Hepatocyte (in vitro differentiated cells): ENCODE data around the gene ERBB4. TPM values are rescaled to one million over a fixed set of nuclear protein-coding genes. Genes with fewer than 3 reads are reported as not detected.
A peak's percentile ranks its signal among the peaks of the same experiment; 100 is the strongest.

Source experiments
- DNase-seq: peaks from one replicate; pipeline ENCODE4 v3.0.0-alpha.2; 2016; ENCODE audit warnings: low spot score
- H2AFZ ChIP-seq: fragments of 200-600 bp; sonication (generic); 2 replicates; pipeline ENCODE4 v1.6.0; 2016; ENCODE audit warnings: antibody characterized with exemption, mild to moderate bottlenecking
- H3K27ac ChIP-seq: fragments of 200-600 bp; sonication (generic); 2 replicates; pipeline ENCODE4 v1.5.1; 2016; ENCODE audit warnings: mild to moderate bottlenecking
- H3K27me3 ChIP-seq: fragments of 200-600 bp; sonication (generic); 2 replicates; pipeline ENCODE4 v1.6.1; 2016
- H3K36me3 ChIP-seq: fragments of 200-600 bp; sonication (generic); replicated peaks from 2 replicates; pipeline ENCODE4 v1.5.1; 2016; ENCODE audit warnings: low read depth; ENCODE audit not compliant: insufficient read depth
- H3K4me1 ChIP-seq: fragments of 200-600 bp; sonication (generic); 2 replicates; pipeline ENCODE4 v1.5.1; 2016; ENCODE audit warnings: mild to moderate bottlenecking, moderate library complexity; ENCODE audit not compliant: insufficient read depth
- H3K4me2 ChIP-seq: fragments of 200-600 bp; sonication (generic); 2 replicates; pipeline ENCODE4 v1.6.0; 2016
- H3K4me3 ChIP-seq: fragments of 200-600 bp; sonication (generic); 2 replicates; pipeline ENCODE4 v1.5.1; 2016; ENCODE audit warnings: mild to moderate bottlenecking
- H3K79me2 ChIP-seq: fragments of 200-600 bp; sonication (generic); 2 replicates; pipeline ENCODE4 v1.6.0; 2017; ENCODE audit warnings: mild to moderate bottlenecking
- H3K9me2 ChIP-seq: fragments of 200-600 bp; sonication (generic); replicated peaks from 2 replicates; pipeline ENCODE4 v1.6.0; 2017; ENCODE audit warnings: mild to moderate bottlenecking; ENCODE audit not compliant: insufficient read depth
- H3K9me3 ChIP-seq: fragments of 200-600 bp; sonication (generic); 2 replicates; pipeline ENCODE4 v1.5.1; 2016; ENCODE audit warnings: low read depth, mild to moderate bottlenecking
- H4K20me1 ChIP-seq: fragments of 200-600 bp; sonication (generic); 2 replicates; pipeline ENCODE4 v1.6.0; 2016; ENCODE audit warnings: mild to moderate bottlenecking; ENCODE audit not compliant: insufficient read depth, poor library complexity, severe bottlenecking
- CTCF ChIP-seq: fragments of 200-600 bp; sonication (generic); IDR thresholded peaks from 2 replicates; pipeline ENCODE4 v1.5.1; 2016; ENCODE audit warnings: antibody characterized with exemption, mild to moderate bottlenecking; ENCODE audit not compliant: poor library complexity
- EZH2 ChIP-seq: fragments of 200-600 bp; sonication (generic); IDR thresholded peaks from 2 replicates; pipeline ENCODE4 v1.6.1; 2016; ENCODE audit warnings: antibody characterized with exemption, mild to moderate bottlenecking, borderline replicate concordance
- EZH2phosphoT487 ChIP-seq: fragments of 200-600 bp; sonication (generic); IDR thresholded peaks from one replicate; pipeline ENCODE4 v1.6.1; 2018; ENCODE audit warnings: antibody characterized with exemption, mild to moderate bottlenecking, low read depth, moderate library complexity; ENCODE audit not compliant: unreplicated experiment, severe bottlenecking
- WGBS: methylation state at CpG from one replicate; pipeline ENCODE4 v1.1.6; 2016; ENCODE audit warnings: low lambda C conversion rate; ENCODE audit errors: missing lambda C conversion rate; 5-methylcytosine and 5-hydroxymethylcytosine counted together
- polyA plus RNA-seq: library from polyadenylated mRNA; unstranded; fragments of >200 nt; fragmentation: Nextera tagmentation; extraction: Ambion mirVana; gene quantifications from 2 replicates; pipeline ENCODE4 v1.2.1, GENCODE V29; 2016
- total RNA-seq: library from RNA; depleted of rRNA; stranded (reverse); fragments of >200 nt; gene quantifications from 2 replicates; pipeline ENCODE4 v1.2.3, GENCODE V29; 2014

ERBB4 gene
- total and polyA plus RNA-seq, 2 experiments from 2014 or later, result 3.4 to 3.9 TPM

- no peak for DNase-seq
- H3K36me3 ChIP-seq, result no peaks in the 10 kb centered on the region
- no peaks in the 10 kb centered on the region for H4K20me1 ChIP-seq
- WGBS, result 77% methylated on average over 3 of the region's 3 CpGs
- no peak overlapping the region for H3K4me3 ChIP-seq
- H3K9me2 ChIP-seq, result no peaks in the 10 kb centered on the region
- no peaks in the 10 kb centered on the region for H3K9me3 ChIP-seq
- H3K4me1 ChIP-seq, result no peaks in the 10 kb centered on the region
- TF ChIP-seq CTCF (no peak), EZH2 (no peak), EZH2phosphoT487 (no peak)
- no peaks in the 10 kb centered on the region for H3K79me2 ChIP-seq
- no peaks in the 10 kb centered on the region for H3K27me3 ChIP-seq
- no peak overlapping the region for H3K4me2 ChIP-seq
- H3K27ac ChIP-seq, result no peak overlapping the region
- no peak overlapping the region for H2AFZ ChIP-seq
Observed at GRCh38 chr2:212007972-212008371, 530.6 kb downstream of the ERBB4 start.

- peak; percentile 64 for DNase-seq
- 27% methylated on average over 6 of the region's 6 CpGs for WGBS
- H3K27me3 ChIP-seq, result no peaks in the 10 kb centered on the region
Observed at GRCh38 chr2:212005085-212005671, 533.4 kb downstream of the ERBB4 start.

GRCh38 chr2:212001325-212001724 lies 537.3 kb downstream of the ERBB4 start:
- H3K9me3 ChIP-seq, result no peaks in the 10 kb centered on the region
- H3K79me2 ChIP-seq, result no peaks in the 10 kb centered on the region
- H3K27ac ChIP-seq, result no peak overlapping the region
- no peaks in the 10 kb centered on the region for H3K36me3 ChIP-seq
- H3K9me2 ChIP-seq, result no peaks in the 10 kb centered on the region
- DNase-seq, result no peak
- H2AFZ ChIP-seq, result no peak overlapping the region
- no peak for TF ChIP-seq EZH2
- TF ChIP-seq EZH2phosphoT487, result no peak
- TF ChIP-seq CTCF, result no peak
- H3K4me3 ChIP-seq, result no peak overlapping the region
- no peaks in the 10 kb centered on the region for H3K27me3 ChIP-seq
- WGBS, result 30% methylated on average over 1 of the region's 1 CpG
- no peak overlapping the region for H3K4me2 ChIP-seq
- no peaks in the 10 kb centered on the region for H4K20me1 ChIP-seq
- no peaks in the 10 kb centered on the region for H3K4me1 ChIP-seq

More at GRCh38 chr2:212005085-212005671, 533.4 kb downstream of the ERBB4 start:
- Histone ChIP-seq H3K4me1 (no peaks in the 10 kb centered on the region), H3K9me2 (no peaks in the 10 kb centered on the region), H3K9me3 (no peaks in the 10 kb centered on the region), H3K4me3 (no peak overlapping the region), H2AFZ (no peak overlapping the region), H4K20me1 (no peaks in the 10 kb centered on the region), H3K4me2 (no peak overlapping the region), H3K36me3 (no peaks in the 10 kb centered on the region), H3K27ac (no peak overlapping the region), H3K79me2 (no peaks in the 10 kb centered on the region)
- TF ChIP-seq CTCF, result peak; percentile 57
- no peak for TF ChIP-seq EZH2phosphoT487
- no peak for TF ChIP-seq EZH2

GRCh38 chr2:211996857-211997256 lies 541.7 kb downstream of the ERBB4 start:
- no peaks in the 10 kb centered on the region for H3K79me2 ChIP-seq
- no peak for TF ChIP-seq CTCF
- no peak for TF ChIP-seq EZH2
- TF ChIP-seq EZH2phosphoT487, result no peak
- H3K4me2 ChIP-seq, result no peak overlapping the region
- no peaks in the 10 kb centered on the region for H3K27me3 ChIP-seq
- WGBS, result 93% methylated on average over 4 of the region's 4 CpGs
- no peak overlapping the region for H2AFZ ChIP-seq
- H3K4me3 ChIP-seq, result no peak overlapping the region
- H3K9me2 ChIP-seq, result no peaks in the 10 kb centered on the region
- no peaks in the 10 kb centered on the region for H4K20me1 ChIP-seq
- no peaks in the 10 kb centered on the region for H3K9me3 ChIP-seq
- H3K36me3 ChIP-seq, result no peaks in the 10 kb centered on the region
- H3K27ac ChIP-seq, result no peak overlapping the region
- no peak for DNase-seq
- no peaks in the 10 kb centered on the region for H3K4me1 ChIP-seq
